ENCODE measurements around the gene HCCS. TPM values are rescaled to one million over a fixed set of nuclear protein-coding genes. Genes with fewer than 3 reads are reported as not detected.

Gene HCCS
- total RNA-seq, 1 donor from 2014 or later: 50.8 TPM

DNA sequence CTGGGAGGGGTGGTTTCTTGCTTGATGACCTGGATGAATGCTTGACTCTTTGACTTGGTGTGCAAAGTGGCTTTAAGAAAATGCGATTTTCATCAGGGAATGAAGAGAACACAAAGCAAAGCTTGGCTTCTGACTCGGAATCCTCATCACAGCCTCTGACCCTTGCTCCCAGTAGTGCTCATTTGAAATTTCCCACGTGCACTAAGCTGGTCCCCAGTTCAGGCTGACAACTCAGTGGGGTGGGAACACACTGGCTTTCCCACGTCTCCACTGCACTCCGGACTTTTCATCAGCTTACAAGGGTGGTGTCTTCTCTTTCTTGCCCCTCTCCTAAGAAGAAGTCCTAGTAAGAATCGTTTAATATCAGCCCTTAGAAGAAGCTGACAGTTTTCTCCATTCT lies 53.3 kb downstream of the HCCS start:
- intact Hi-C loops (cut with DNase I): no loop called here
- DNase-seq (ENCODE audit: missing footprints) (no peak), ATAC-seq (peak; percentile 34)

GRCh38 chrX:11171956-11172355 lies 60.8 kb downstream of the HCCS start:
- no peak for DNase-seq (ENCODE audit: missing footprints)
- no peak for ATAC-seq
- intact Hi-C loops (cut with DNase I): no loop called here

DNA sequence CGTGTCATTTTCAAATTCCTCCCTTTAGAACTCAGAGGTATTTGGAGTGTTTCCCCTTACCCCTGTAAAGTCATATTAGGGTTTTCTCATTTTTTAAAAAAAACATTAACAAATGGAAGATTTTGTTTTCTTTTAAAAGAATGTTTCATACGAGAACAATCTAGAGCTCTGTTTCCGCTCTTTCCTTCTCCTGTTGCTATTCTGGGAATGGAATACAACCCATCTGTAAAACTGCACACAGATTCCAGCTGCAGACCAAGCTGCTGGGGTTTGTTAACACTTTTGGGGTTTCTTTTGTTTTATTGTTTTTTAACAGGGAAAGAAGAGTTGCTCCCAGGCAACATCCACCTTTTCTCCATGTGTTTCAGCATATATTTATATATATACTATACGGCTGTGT lies 61.3 kb downstream of the HCCS start:
- ATAC-seq: no peak
- intact Hi-C loops (cut with DNase I): no loop called here

More for the DNA sequence above, 61.3 kb downstream of the HCCS start:
- DNase-seq (ENCODE audit: missing footprints): no peak

Other genes starting within 250 kb of the HCCS start
- gene AMELX, start 182.1 kb downstream of the HCCS start, total RNA-seq: not detected

Measured in Right ventricle myocardium inferior (tissue), 1 donor.